GM23338 (cell line): ENCODE data around the gene ZBTB3. TPM values are rescaled to one million over a fixed set of nuclear protein-coding genes. Genes with fewer than 3 reads are reported as not detected.

Experiments
- ATAC-seq: fragments of 200-7000 bp; cut with Tn5 transposase; 3 replicates; pipeline ENCODE4 v1.9.1; 2020
- DNase-seq: peaks from one replicate; pipeline ENCODE4 v3.0.0-alpha.2; 2015; ENCODE audit warnings: low spot score
- H2AFZ ChIP-seq: fragments of 200-600 bp; sonication (generic); 2 replicates; pipeline ENCODE4 v1.8.0; 2016; ENCODE audit warnings: antibody characterized with exemption, mild to moderate bottlenecking, moderate library complexity
- H3F3A ChIP-seq: fragments of 200-600 bp; sonication (generic); replicated peaks from 2 replicates; pipeline ENCODE4 v1.8.0; 2017; ENCODE audit warnings: antibody characterized with exemption, mixed run types, low read depth
- H3K27ac ChIP-seq: fragments of 200-600 bp; sonication (generic); 2 replicates; pipeline ENCODE4 v1.6.1; 2016; ENCODE audit warnings: low read depth
- H3K27me3 ChIP-seq: fragments of 200-600 bp; sonication (generic); 2 replicates; pipeline ENCODE4 v1.8.0; 2016; ENCODE audit warnings: mild to moderate bottlenecking, mixed run types, moderate library complexity; ENCODE audit not compliant: insufficient read depth
- H3K36me3 ChIP-seq: fragments of 200-600 bp; sonication (generic); 2 replicates; pipeline ENCODE4 v1.8.0; 2016; ENCODE audit warnings: mild to moderate bottlenecking; ENCODE audit not compliant: insufficient read depth
- H3K4me1 ChIP-seq: fragments of 200-600 bp; sonication (generic); 2 replicates; pipeline ENCODE4 v1.8.0; 2016; ENCODE audit warnings: mild to moderate bottlenecking, moderate library complexity; ENCODE audit not compliant: insufficient read depth
- H3K4me2 ChIP-seq: fragments of 200-600 bp; sonication (generic); 2 replicates; pipeline ENCODE4 v1.7.1; 2017; ENCODE audit warnings: mixed run types
- H3K4me3 ChIP-seq: fragments of 200-600 bp; sonication (generic); 2 replicates; pipeline ENCODE4 v1.6.1; 2016; ENCODE audit warnings: mixed run types
- H3K79me2 ChIP-seq: fragments of 200-600 bp; sonication (generic); replicated peaks from 2 replicates; pipeline ENCODE4 v1.8.0; 2017; ENCODE audit warnings: mild to moderate bottlenecking; ENCODE audit not compliant: insufficient read depth
- H3K9me2 ChIP-seq: fragments of 200-600 bp; sonication (generic); 2 replicates; pipeline ENCODE4 v1.8.0; 2017; ENCODE audit not compliant: insufficient read depth
- H4K20me1 ChIP-seq: fragments of 200-600 bp; sonication (generic); replicated peaks from 2 replicates; pipeline ENCODE4 v1.8.0; 2017; ENCODE audit warnings: mild to moderate bottlenecking; ENCODE audit not compliant: insufficient read depth
- H3K27ac Mint-ChIP-seq: 2 replicates; pipeline ENCODE4 v1.8.0; 2020; ENCODE audit warnings: inconsistent platforms, mild to moderate bottlenecking, moderate library complexity, mixed read lengths
- H3K27me3 Mint-ChIP-seq: 3 replicates; pipeline ENCODE4 v1.8.0; 2022; ENCODE audit warnings: low read depth, mild to moderate bottlenecking, moderate library complexity, mixed read lengths, inconsistent platforms; ENCODE audit not compliant: insufficient read depth, poor library complexity
- H3K36me3 Mint-ChIP-seq: 3 replicates; pipeline ENCODE4 v1.8.0; 2021; ENCODE audit warnings: low read depth, mild to moderate bottlenecking, inconsistent platforms, moderate library complexity, mixed read lengths
- H3K4me1 Mint-ChIP-seq: 3 replicates; pipeline ENCODE4 v1.8.0; 2020; ENCODE audit warnings: mild to moderate bottlenecking, inconsistent platforms, mixed read lengths
- H3K4me3 Mint-ChIP-seq: 3 replicates; pipeline ENCODE4 v1.8.0; 2021; ENCODE audit warnings: moderate library complexity, mild to moderate bottlenecking, inconsistent platforms, mixed read lengths
- H3K9me3 Mint-ChIP-seq: 3 replicates; pipeline ENCODE4 v1.8.0; 2020; ENCODE audit warnings: moderate library complexity, mild to moderate bottlenecking, inconsistent platforms, mixed read lengths
- CREB1 ChIP-seq: fragments of 250-450 bp; sonication (Bioruptor Pico); IDR thresholded peaks from 2 replicates; pipeline ENCODE4 v1.5.0; 2020; ENCODE audit warnings: low read depth, mild to moderate bottlenecking, moderate library complexity
- EZH2 ChIP-seq: fragments of 200-600 bp; sonication (generic); IDR thresholded peaks from one replicate; pipeline ENCODE4 v1.8.0; 2017; ENCODE audit warnings: antibody characterized with exemption, mild to moderate bottlenecking, low read depth; ENCODE audit not compliant: unreplicated experiment
- EZH2phosphoT487 ChIP-seq: fragments of 200-600 bp; sonication (generic); IDR thresholded peaks from one replicate; pipeline ENCODE4 v1.8.1; 2018; ENCODE audit warnings: antibody characterized with exemption; ENCODE audit not compliant: unreplicated experiment
- JUNB ChIP-seq: IDR thresholded peaks from one replicate; pipeline ENCODE4 v1.6.1; 2016; ENCODE audit warnings: antibody characterized with exemption; ENCODE audit not compliant: unreplicated experiment
- NANOG ChIP-seq: IDR thresholded peaks from 2 replicates; pipeline ENCODE4 v1.6.1; 2016; ENCODE audit warnings: antibody characterized with exemption, borderline replicate concordance
- STAT1 ChIP-seq: IDR thresholded peaks from one replicate; pipeline ENCODE4 v1.6.1; 2016; ENCODE audit warnings: antibody characterized with exemption; ENCODE audit not compliant: unreplicated experiment
- ZNF114 ChIP-seq: fragments of 250-450 bp; sonication (Bioruptor Pico); IDR thresholded peaks from 2 replicates; pipeline ENCODE4 v1.5.0; 2020; ENCODE audit warnings: mild to moderate bottlenecking, moderate library complexity
- ZNF331 ChIP-seq: fragments of 250-450 bp; sonication (Bioruptor Pico); IDR thresholded peaks from 2 replicates; pipeline ENCODE4 v1.5.0; 2020; ENCODE audit warnings: low read depth, mild to moderate bottlenecking, moderate library complexity
- polyA plus RNA-seq: library from polyadenylated mRNA; unstranded; fragments of >200 nt; fragmentation: Nextera tagmentation; extraction: Ambion mirVana; gene quantifications from 2 replicates; pipeline ENCODE4 v1.2.1, GENCODE V29; 2016
- total RNA-seq: library from RNA; depleted of rRNA; stranded (reverse); fragments of >200 nt; shearing (Covaris generic); gene quantifications from 2 replicates; pipeline ENCODE4 v1.2.3, GENCODE V29; 2014
- TF ChIP-seq, protein P1 (sequence below), 2 experiments: fragments of 200-600 bp in 1 of 2; sonication (generic) in 1 of 2; conservative IDR thresholded peaks; 2 replicates each; pipeline versions ENCODE4 v1.5.1 to v1.6.1; 2016 to 2017; ENCODE audit warnings: antibody characterized with exemption in 2 of 2, low read depth in 2 of 2, mild to moderate bottlenecking in 2 of 2, moderate library complexity in 1 of 2
- TF ChIP-seq, protein P2 (sequence below): IDR thresholded peaks from one replicate; pipeline ENCODE4 v1.6.1; 2018; ENCODE audit warnings: antibody characterized with exemption; ENCODE audit not compliant: unreplicated experiment
- TF ChIP-seq, protein P3 (sequence below): IDR thresholded peaks from 2 replicates; pipeline ENCODE4 v1.6.1; 2016; ENCODE audit warnings: antibody characterized with exemption

ZBTB3 gene
- total and polyA plus RNA-seq, 2 experiments from 2014 or later: 47.8 to 82.6 TPM

DNA sequence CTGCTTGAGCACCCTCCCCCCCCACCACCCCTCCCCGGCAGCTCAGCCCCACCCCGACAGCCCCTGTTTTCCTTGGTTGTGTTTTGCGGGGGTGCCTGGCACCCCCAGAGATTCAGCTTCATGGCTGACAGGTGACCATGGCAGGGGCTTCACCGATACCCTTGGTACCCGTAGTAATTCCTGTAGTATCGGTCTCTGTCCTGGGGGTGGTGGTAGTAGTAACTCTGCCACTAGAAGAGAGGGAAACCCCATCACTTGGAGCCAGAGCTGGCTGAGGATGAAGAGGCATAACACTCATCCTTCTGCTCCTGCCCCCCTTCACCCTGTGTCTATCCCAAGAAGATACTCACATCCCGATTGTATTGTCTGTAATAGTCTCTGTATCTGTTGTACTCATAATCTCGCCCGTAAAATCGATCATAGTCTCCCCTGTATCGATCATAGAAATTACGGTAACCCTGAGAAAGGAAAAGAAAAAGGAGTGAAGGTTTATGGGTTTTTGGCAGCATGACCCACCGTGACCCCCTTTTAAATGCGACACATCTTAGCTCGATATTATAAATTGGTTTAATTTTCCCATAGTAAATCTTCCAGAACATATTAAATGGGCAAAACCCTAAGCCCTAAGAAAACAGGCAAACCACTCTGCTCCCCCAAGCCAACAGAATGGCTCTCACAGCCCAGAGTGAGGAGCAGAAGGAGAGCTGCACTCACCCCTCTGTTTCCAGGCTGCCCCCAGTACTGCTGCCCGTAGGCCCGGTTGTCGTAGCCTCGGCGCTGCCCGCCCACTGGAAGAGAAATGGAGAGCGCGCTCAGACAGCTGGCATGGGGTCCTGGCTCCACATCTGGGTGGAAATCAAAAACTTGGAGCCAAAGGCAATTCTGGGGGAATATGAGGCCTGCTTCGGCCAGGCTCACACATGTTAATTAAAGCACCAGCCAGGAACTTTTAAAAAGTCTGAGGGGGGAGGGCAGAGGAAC is 38.5 kb downstream of the ZBTB3 start:
- Mint-ChIP-seq H3K4me1 (peaks cover 50% of the 10 kb centered on the region), H3K27me3 (no peaks in the 10 kb centered on the region), H3K36me3 (peaks cover 95% of the 10 kb centered on the region), H3K4me3 (no peak overlapping the region; the same call in 2 of the 3 replicates), H3K9me3 (no peaks in the 10 kb centered on the region), H3K27ac (peak overlapping the region; percentile 24; the same call in 1 of the 2 replicates)
- no peaks in the 10 kb centered on the region for H3K9me2 ChIP-seq
- TF ChIP-seq EZH2phosphoT487: no peak
- no peak for TF ChIP-seq JUNB
- no peak for TF ChIP-seq ZNF114 (CRISPR knock-in tag)
- TF ChIP-seq, protein P1, sequence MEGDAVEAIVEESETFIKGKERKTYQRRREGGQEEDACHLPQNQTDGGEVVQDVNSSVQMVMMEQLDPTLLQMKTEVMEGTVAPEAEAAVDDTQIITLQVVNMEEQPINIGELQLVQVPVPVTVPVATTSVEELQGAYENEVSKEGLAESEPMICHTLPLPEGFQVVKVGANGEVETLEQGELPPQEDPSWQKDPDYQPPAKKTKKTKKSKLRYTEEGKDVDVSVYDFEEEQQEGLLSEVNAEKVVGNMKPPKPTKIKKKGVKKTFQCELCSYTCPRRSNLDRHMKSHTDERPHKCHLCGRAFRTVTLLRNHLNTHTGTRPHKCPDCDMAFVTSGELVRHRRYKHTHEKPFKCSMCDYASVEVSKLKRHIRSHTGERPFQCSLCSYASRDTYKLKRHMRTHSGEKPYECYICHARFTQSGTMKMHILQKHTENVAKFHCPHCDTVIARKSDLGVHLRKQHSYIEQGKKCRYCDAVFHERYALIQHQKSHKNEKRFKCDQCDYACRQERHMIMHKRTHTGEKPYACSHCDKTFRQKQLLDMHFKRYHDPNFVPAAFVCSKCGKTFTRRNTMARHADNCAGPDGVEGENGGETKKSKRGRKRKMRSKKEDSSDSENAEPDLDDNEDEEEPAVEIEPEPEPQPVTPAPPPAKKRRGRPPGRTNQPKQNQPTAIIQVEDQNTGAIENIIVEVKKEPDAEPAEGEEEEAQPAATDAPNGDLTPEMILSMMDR (conservative IDR thresholded peaks at IDR 0.05; ENCODE audit: low read depth in 2 of 2): no peak; a peak in 1 of 4 replicates
- TF ChIP-seq EZH2: no peak
- TF ChIP-seq ZNF331 (CRISPR knock-in tag): no peak
- no peak for TF ChIP-seq NANOG
- TF ChIP-seq, protein P2, sequence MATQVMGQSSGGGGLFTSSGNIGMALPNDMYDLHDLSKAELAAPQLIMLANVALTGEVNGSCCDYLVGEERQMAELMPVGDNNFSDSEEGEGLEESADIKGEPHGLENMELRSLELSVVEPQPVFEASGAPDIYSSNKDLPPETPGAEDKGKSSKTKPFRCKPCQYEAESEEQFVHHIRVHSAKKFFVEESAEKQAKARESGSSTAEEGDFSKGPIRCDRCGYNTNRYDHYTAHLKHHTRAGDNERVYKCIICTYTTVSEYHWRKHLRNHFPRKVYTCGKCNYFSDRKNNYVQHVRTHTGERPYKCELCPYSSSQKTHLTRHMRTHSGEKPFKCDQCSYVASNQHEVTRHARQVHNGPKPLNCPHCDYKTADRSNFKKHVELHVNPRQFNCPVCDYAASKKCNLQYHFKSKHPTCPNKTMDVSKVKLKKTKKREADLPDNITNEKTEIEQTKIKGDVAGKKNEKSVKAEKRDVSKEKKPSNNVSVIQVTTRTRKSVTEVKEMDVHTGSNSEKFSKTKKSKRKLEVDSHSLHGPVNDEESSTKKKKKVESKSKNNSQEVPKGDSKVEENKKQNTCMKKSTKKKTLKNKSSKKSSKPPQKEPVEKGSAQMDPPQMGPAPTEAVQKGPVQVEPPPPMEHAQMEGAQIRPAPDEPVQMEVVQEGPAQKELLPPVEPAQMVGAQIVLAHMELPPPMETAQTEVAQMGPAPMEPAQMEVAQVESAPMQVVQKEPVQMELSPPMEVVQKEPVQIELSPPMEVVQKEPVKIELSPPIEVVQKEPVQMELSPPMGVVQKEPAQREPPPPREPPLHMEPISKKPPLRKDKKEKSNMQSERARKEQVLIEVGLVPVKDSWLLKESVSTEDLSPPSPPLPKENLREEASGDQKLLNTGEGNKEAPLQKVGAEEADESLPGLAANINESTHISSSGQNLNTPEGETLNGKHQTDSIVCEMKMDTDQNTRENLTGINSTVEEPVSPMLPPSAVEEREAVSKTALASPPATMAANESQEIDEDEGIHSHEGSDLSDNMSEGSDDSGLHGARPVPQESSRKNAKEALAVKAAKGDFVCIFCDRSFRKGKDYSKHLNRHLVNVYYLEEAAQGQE: no peak
- no peak for TF ChIP-seq STAT1
- no peak for TF ChIP-seq CREB1
- TF ChIP-seq, protein P3, sequence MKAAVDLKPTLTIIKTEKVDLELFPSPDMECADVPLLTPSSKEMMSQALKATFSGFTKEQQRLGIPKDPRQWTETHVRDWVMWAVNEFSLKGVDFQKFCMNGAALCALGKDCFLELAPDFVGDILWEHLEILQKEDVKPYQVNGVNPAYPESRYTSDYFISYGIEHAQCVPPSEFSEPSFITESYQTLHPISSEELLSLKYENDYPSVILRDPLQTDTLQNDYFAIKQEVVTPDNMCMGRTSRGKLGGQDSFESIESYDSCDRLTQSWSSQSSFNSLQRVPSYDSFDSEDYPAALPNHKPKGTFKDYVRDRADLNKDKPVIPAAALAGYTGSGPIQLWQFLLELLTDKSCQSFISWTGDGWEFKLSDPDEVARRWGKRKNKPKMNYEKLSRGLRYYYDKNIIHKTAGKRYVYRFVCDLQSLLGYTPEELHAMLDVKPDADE: no peak
- H3F3A ChIP-seq: peaks cover 65% of the 10 kb centered on the region
- H3K4me2 ChIP-seq: no peak overlapping the region
- no peak overlapping the region for H3K27ac ChIP-seq
- H3K4me1 ChIP-seq: peaks cover 8% of the 10 kb centered on the region; the same call in 1 of the 2 replicates
- H4K20me1 ChIP-seq: peaks cover 17% of the 10 kb centered on the region
- no peaks in the 10 kb centered on the region for H3K27me3 ChIP-seq
- H2AFZ ChIP-seq: no peak overlapping the region
- H3K36me3 ChIP-seq: peaks cover 83% of the 10 kb centered on the region
- H3K4me3 ChIP-seq: no peak overlapping the region
- peaks cover 29% of the 10 kb centered on the region for H3K79me2 ChIP-seq
- ATAC-seq (peak; percentile 59), DNase-seq (peak; percentile 31)
